Testis (tissue), 2 donors: ENCODE data around the gene CLCN4.

Experiments
- POLR2A ChIP-seq: fragments of 450-650 bp; IDR thresholded peaks from one replicate; pipeline ENCODE4 v1.6.1; 2017; ENCODE audit warnings: antibody characterized with exemption, mild to moderate bottlenecking, moderate library complexity
- TF ChIP-seq, protein P1 (sequence below), 3 experiments: fragments of 450-650 bp in 2 of 3; fragments of 200-600 bp in 1 of 3; sonication (generic) in 1 of 3; IDR thresholded peaks; one replicate each; pipeline ENCODE4 v1.5.1; 2016 to 2019; ENCODE audit warnings: antibody characterized with exemption in 3 of 3, mild to moderate bottlenecking in 2 of 3, moderate library complexity in 1 of 3

DNA sequence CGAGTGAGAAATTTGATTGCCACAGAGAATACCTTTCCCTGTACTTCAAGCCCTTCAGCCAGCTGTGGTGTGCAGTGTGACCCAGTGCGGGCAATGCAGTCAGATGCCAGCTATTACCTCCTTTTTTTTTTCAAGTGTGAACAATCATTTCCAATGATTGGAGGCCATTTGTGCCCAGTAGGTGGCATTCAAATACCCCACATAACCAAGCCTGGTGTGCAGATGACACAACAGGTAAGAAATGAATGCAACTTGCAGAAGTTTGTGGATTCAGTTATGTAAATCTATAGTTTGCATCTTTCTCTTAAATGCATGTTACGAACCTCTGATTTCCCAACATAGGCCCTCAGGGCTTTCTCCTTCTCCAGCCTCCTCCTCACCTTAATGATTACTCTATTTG, 98.0 kb downstream of the CLCN4 start:
- TF ChIP-seq, protein P1, sequence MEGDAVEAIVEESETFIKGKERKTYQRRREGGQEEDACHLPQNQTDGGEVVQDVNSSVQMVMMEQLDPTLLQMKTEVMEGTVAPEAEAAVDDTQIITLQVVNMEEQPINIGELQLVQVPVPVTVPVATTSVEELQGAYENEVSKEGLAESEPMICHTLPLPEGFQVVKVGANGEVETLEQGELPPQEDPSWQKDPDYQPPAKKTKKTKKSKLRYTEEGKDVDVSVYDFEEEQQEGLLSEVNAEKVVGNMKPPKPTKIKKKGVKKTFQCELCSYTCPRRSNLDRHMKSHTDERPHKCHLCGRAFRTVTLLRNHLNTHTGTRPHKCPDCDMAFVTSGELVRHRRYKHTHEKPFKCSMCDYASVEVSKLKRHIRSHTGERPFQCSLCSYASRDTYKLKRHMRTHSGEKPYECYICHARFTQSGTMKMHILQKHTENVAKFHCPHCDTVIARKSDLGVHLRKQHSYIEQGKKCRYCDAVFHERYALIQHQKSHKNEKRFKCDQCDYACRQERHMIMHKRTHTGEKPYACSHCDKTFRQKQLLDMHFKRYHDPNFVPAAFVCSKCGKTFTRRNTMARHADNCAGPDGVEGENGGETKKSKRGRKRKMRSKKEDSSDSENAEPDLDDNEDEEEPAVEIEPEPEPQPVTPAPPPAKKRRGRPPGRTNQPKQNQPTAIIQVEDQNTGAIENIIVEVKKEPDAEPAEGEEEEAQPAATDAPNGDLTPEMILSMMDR (IDR thresholded peaks at IDR 0.05): no peak
- no peak for TF ChIP-seq POLR2A
